GM23338 (cell line): ENCODE measurements around the gene NTNG2. TPM values are rescaled to one million over a fixed set of nuclear protein-coding genes. Genes with fewer than 3 reads are reported as not detected.
A peak's percentile ranks its signal among the peaks of the same experiment; 100 is the strongest.

Source experiments
- ATAC-seq: fragments of 200-7000 bp; cut with Tn5 transposase; 3 replicates; pipeline ENCODE4 v1.9.1; 2020
- DNase-seq: peaks from one replicate; pipeline ENCODE4 v3.0.0-alpha.2; 2015; ENCODE audit warnings: low spot score
- H2AFZ ChIP-seq: fragments of 200-600 bp; sonication (generic); 2 replicates; pipeline ENCODE4 v1.8.0; 2016; ENCODE audit warnings: antibody characterized with exemption, mild to moderate bottlenecking, moderate library complexity
- H3F3A ChIP-seq: fragments of 200-600 bp; sonication (generic); replicated peaks from 2 replicates; pipeline ENCODE4 v1.8.0; 2017; ENCODE audit warnings: antibody characterized with exemption, mixed run types, low read depth
- H3K27ac ChIP-seq: fragments of 200-600 bp; sonication (generic); 2 replicates; pipeline ENCODE4 v1.6.1; 2016; ENCODE audit warnings: low read depth
- H3K27me3 ChIP-seq: fragments of 200-600 bp; sonication (generic); 2 replicates; pipeline ENCODE4 v1.8.0; 2016; ENCODE audit warnings: mild to moderate bottlenecking, mixed run types, moderate library complexity; ENCODE audit not compliant: insufficient read depth
- H3K36me3 ChIP-seq: fragments of 200-600 bp; sonication (generic); 2 replicates; pipeline ENCODE4 v1.8.0; 2016; ENCODE audit warnings: mild to moderate bottlenecking; ENCODE audit not compliant: insufficient read depth
- H3K4me1 ChIP-seq: fragments of 200-600 bp; sonication (generic); 2 replicates; pipeline ENCODE4 v1.8.0; 2016; ENCODE audit warnings: mild to moderate bottlenecking, moderate library complexity; ENCODE audit not compliant: insufficient read depth
- H3K4me2 ChIP-seq: fragments of 200-600 bp; sonication (generic); 2 replicates; pipeline ENCODE4 v1.7.1; 2017; ENCODE audit warnings: mixed run types
- H3K4me3 ChIP-seq: fragments of 200-600 bp; sonication (generic); 2 replicates; pipeline ENCODE4 v1.6.1; 2016; ENCODE audit warnings: mixed run types
- H3K79me2 ChIP-seq: fragments of 200-600 bp; sonication (generic); replicated peaks from 2 replicates; pipeline ENCODE4 v1.8.0; 2017; ENCODE audit warnings: mild to moderate bottlenecking; ENCODE audit not compliant: insufficient read depth
- H3K9me2 ChIP-seq: fragments of 200-600 bp; sonication (generic); 2 replicates; pipeline ENCODE4 v1.8.0; 2017; ENCODE audit not compliant: insufficient read depth
- H4K20me1 ChIP-seq: fragments of 200-600 bp; sonication (generic); replicated peaks from 2 replicates; pipeline ENCODE4 v1.8.0; 2017; ENCODE audit warnings: mild to moderate bottlenecking; ENCODE audit not compliant: insufficient read depth
- H3K27ac Mint-ChIP-seq: 2 replicates; pipeline ENCODE4 v1.8.0; 2020; ENCODE audit warnings: inconsistent platforms, mild to moderate bottlenecking, moderate library complexity, mixed read lengths
- H3K27me3 Mint-ChIP-seq: 3 replicates; pipeline ENCODE4 v1.8.0; 2022; ENCODE audit warnings: low read depth, mild to moderate bottlenecking, moderate library complexity, mixed read lengths, inconsistent platforms; ENCODE audit not compliant: insufficient read depth, poor library complexity
- H3K36me3 Mint-ChIP-seq: 3 replicates; pipeline ENCODE4 v1.8.0; 2021; ENCODE audit warnings: low read depth, mild to moderate bottlenecking, inconsistent platforms, moderate library complexity, mixed read lengths
- H3K4me1 Mint-ChIP-seq: 3 replicates; pipeline ENCODE4 v1.8.0; 2020; ENCODE audit warnings: mild to moderate bottlenecking, inconsistent platforms, mixed read lengths
- H3K4me3 Mint-ChIP-seq: 3 replicates; pipeline ENCODE4 v1.8.0; 2021; ENCODE audit warnings: moderate library complexity, mild to moderate bottlenecking, inconsistent platforms, mixed read lengths
- H3K9me3 Mint-ChIP-seq: 3 replicates; pipeline ENCODE4 v1.8.0; 2020; ENCODE audit warnings: moderate library complexity, mild to moderate bottlenecking, inconsistent platforms, mixed read lengths
- EZH2 ChIP-seq: fragments of 200-600 bp; sonication (generic); IDR thresholded peaks from one replicate; pipeline ENCODE4 v1.8.0; 2017; ENCODE audit warnings: antibody characterized with exemption, mild to moderate bottlenecking, low read depth; ENCODE audit not compliant: unreplicated experiment
- EZH2phosphoT487 ChIP-seq: fragments of 200-600 bp; sonication (generic); IDR thresholded peaks from one replicate; pipeline ENCODE4 v1.8.1; 2018; ENCODE audit warnings: antibody characterized with exemption; ENCODE audit not compliant: unreplicated experiment
- JUNB ChIP-seq: IDR thresholded peaks from one replicate; pipeline ENCODE4 v1.6.1; 2016; ENCODE audit warnings: antibody characterized with exemption; ENCODE audit not compliant: unreplicated experiment
- POLR2AphosphoS5 ChIP-seq: IDR thresholded peaks from 2 replicates; pipeline ENCODE4 v1.6.1; 2016; ENCODE audit warnings: antibody characterized with exemption, low read depth
- STAT1 ChIP-seq: IDR thresholded peaks from one replicate; pipeline ENCODE4 v1.6.1; 2016; ENCODE audit warnings: antibody characterized with exemption; ENCODE audit not compliant: unreplicated experiment
- ZNF114 ChIP-seq: fragments of 250-450 bp; sonication (Bioruptor Pico); IDR thresholded peaks from 2 replicates; pipeline ENCODE4 v1.5.0; 2020; ENCODE audit warnings: mild to moderate bottlenecking, moderate library complexity
- polyA plus RNA-seq: library from polyadenylated mRNA; unstranded; fragments of >200 nt; fragmentation: Nextera tagmentation; extraction: Ambion mirVana; gene quantifications from 2 replicates; pipeline ENCODE4 v1.2.1, GENCODE V29; 2016
- total RNA-seq: library from RNA; depleted of rRNA; stranded (reverse); fragments of >200 nt; shearing (Covaris generic); gene quantifications from 2 replicates; pipeline ENCODE4 v1.2.3, GENCODE V29; 2014
- TF ChIP-seq, protein P1 (sequence below), 2 experiments: fragments of 200-600 bp in 1 of 2; sonication (generic) in 1 of 2; conservative IDR thresholded peaks; 2 replicates each; pipeline versions ENCODE4 v1.5.1 to v1.6.1; 2016 to 2017; ENCODE audit warnings: antibody characterized with exemption in 2 of 2, low read depth in 2 of 2, mild to moderate bottlenecking in 2 of 2, moderate library complexity in 1 of 2
- TF ChIP-seq, protein P2 (sequence below): fragments of 250-450 bp; sonication (Bioruptor Pico); IDR thresholded peaks from 2 replicates; pipeline ENCODE4 v1.5.0; 2020; ENCODE audit warnings: mild to moderate bottlenecking, moderate library complexity
- TF ChIP-seq, protein P3 (sequence below): IDR thresholded peaks from one replicate; pipeline ENCODE4 v1.6.1; 2018; ENCODE audit warnings: antibody characterized with exemption; ENCODE audit not compliant: unreplicated experiment

NTNG2 gene
- total and polyA plus RNA-seq, 2 experiments from 2014 or later = 0.99 to 1.7 TPM

GRCh38 chr9:132162764-132163456 is 1.1 kb downstream of the NTNG2 start:
- H3K36me3 ChIP-seq = no peaks in the 10 kb centered on the region
- TF ChIP-seq ZNF114 (CRISPR knock-in tag) (no peak), EZH2 (peak; percentile 59)
- no peaks in the 10 kb centered on the region for H3K79me2 ChIP-seq
- Mint-ChIP-seq H3K27ac (no peak overlapping the region), H3K9me3 (peaks cover 2% of the 10 kb centered on the region; the same call in 2 of the 3 replicates), H3K27me3 (peaks cover 61% of the 10 kb centered on the region), H3K4me1 (peaks cover 20% of the 10 kb centered on the region), H3K4me3 (peak overlapping the region; percentile 90), H3K36me3 (peaks cover 3% of the 10 kb centered on the region; the same call in 1 of the 3 replicates)
- peaks cover 77% of the 10 kb centered on the region for H3K27me3 ChIP-seq
- H3K9me2 ChIP-seq = no peaks in the 10 kb centered on the region
- H3K27ac ChIP-seq = no peak overlapping the region
- ATAC-seq (peak; percentile 8), DNase-seq (peak; percentile 39)
- H3K4me2 ChIP-seq = peak overlapping the region; percentile 89
- no peaks in the 10 kb centered on the region; the same call in 1 of the 2 replicates for H4K20me1 ChIP-seq
- peak overlapping the region; percentile 73 for H3K4me3 ChIP-seq
- H3K4me1 ChIP-seq = peaks cover 10% of the 10 kb centered on the region
- H2AFZ ChIP-seq = peak overlapping the region; percentile 87
- no peaks in the 10 kb centered on the region for H3F3A ChIP-seq

DNA sequence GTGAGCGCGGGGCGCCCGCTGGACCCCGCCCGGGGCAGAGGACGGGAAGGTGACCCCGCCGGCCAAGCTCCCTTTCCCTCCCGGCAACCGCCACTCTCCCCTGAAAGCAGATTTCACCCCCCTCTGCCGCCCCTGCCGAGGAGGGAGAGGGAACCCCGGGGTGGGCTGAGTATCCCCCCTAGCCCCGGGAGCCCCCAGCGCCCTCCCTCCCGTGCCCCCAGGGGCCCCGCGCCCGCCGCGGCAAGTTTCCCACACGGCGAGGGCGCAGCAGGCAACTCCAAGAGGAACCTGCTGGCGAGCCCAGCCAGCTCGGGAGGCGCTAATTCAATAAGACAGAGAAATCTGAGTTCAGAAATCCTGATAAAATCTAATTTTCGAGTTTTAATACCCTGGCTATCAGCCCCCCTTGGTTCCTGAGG is 1.6 kb downstream of the NTNG2 start:
- no peaks in the 10 kb centered on the region for H3F3A ChIP-seq
- no peaks in the 10 kb centered on the region for H3K36me3 ChIP-seq
- no peaks in the 10 kb centered on the region; the same call in 1 of the 2 replicates for H4K20me1 ChIP-seq
- ATAC-seq = peak; percentile 2; the same call in 2 of the 3 replicates
- Mint-ChIP-seq H3K9me3 (peaks cover 2% of the 10 kb centered on the region; the same call in 2 of the 3 replicates), H3K4me3 (peak overlapping the region; percentile 66), H3K27ac (no peak overlapping the region), H3K27me3 (peaks cover 62% of the 10 kb centered on the region), H3K4me1 (peaks cover 20% of the 10 kb centered on the region), H3K36me3 (peaks cover 3% of the 10 kb centered on the region; the same call in 1 of the 3 replicates)
- peak overlapping the region; percentile 73 for H3K4me3 ChIP-seq
- H3K4me2 ChIP-seq = peak overlapping the region; percentile 89
- H3K9me2 ChIP-seq = no peaks in the 10 kb centered on the region
- peaks cover 10% of the 10 kb centered on the region for H3K4me1 ChIP-seq
- H3K79me2 ChIP-seq = no peaks in the 10 kb centered on the region
- H2AFZ ChIP-seq = peak overlapping the region; percentile 87
- DNase-seq = peak; percentile 54
- peaks cover 77% of the 10 kb centered on the region for H3K27me3 ChIP-seq
- H3K27ac ChIP-seq = no peak overlapping the region
- TF ChIP-seq, protein P1, sequence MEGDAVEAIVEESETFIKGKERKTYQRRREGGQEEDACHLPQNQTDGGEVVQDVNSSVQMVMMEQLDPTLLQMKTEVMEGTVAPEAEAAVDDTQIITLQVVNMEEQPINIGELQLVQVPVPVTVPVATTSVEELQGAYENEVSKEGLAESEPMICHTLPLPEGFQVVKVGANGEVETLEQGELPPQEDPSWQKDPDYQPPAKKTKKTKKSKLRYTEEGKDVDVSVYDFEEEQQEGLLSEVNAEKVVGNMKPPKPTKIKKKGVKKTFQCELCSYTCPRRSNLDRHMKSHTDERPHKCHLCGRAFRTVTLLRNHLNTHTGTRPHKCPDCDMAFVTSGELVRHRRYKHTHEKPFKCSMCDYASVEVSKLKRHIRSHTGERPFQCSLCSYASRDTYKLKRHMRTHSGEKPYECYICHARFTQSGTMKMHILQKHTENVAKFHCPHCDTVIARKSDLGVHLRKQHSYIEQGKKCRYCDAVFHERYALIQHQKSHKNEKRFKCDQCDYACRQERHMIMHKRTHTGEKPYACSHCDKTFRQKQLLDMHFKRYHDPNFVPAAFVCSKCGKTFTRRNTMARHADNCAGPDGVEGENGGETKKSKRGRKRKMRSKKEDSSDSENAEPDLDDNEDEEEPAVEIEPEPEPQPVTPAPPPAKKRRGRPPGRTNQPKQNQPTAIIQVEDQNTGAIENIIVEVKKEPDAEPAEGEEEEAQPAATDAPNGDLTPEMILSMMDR (conservative IDR thresholded peaks at IDR 0.05; ENCODE audit: low read depth in 2 of 2) = no peak
- TF ChIP-seq JUNB (no peak), EZH2phosphoT487 (no peak), ZNF114 (CRISPR knock-in tag) (no peak), POLR2AphosphoS5 (no peak), EZH2 (no peak), STAT1 (no peak)
- TF ChIP-seq, protein P2, sequence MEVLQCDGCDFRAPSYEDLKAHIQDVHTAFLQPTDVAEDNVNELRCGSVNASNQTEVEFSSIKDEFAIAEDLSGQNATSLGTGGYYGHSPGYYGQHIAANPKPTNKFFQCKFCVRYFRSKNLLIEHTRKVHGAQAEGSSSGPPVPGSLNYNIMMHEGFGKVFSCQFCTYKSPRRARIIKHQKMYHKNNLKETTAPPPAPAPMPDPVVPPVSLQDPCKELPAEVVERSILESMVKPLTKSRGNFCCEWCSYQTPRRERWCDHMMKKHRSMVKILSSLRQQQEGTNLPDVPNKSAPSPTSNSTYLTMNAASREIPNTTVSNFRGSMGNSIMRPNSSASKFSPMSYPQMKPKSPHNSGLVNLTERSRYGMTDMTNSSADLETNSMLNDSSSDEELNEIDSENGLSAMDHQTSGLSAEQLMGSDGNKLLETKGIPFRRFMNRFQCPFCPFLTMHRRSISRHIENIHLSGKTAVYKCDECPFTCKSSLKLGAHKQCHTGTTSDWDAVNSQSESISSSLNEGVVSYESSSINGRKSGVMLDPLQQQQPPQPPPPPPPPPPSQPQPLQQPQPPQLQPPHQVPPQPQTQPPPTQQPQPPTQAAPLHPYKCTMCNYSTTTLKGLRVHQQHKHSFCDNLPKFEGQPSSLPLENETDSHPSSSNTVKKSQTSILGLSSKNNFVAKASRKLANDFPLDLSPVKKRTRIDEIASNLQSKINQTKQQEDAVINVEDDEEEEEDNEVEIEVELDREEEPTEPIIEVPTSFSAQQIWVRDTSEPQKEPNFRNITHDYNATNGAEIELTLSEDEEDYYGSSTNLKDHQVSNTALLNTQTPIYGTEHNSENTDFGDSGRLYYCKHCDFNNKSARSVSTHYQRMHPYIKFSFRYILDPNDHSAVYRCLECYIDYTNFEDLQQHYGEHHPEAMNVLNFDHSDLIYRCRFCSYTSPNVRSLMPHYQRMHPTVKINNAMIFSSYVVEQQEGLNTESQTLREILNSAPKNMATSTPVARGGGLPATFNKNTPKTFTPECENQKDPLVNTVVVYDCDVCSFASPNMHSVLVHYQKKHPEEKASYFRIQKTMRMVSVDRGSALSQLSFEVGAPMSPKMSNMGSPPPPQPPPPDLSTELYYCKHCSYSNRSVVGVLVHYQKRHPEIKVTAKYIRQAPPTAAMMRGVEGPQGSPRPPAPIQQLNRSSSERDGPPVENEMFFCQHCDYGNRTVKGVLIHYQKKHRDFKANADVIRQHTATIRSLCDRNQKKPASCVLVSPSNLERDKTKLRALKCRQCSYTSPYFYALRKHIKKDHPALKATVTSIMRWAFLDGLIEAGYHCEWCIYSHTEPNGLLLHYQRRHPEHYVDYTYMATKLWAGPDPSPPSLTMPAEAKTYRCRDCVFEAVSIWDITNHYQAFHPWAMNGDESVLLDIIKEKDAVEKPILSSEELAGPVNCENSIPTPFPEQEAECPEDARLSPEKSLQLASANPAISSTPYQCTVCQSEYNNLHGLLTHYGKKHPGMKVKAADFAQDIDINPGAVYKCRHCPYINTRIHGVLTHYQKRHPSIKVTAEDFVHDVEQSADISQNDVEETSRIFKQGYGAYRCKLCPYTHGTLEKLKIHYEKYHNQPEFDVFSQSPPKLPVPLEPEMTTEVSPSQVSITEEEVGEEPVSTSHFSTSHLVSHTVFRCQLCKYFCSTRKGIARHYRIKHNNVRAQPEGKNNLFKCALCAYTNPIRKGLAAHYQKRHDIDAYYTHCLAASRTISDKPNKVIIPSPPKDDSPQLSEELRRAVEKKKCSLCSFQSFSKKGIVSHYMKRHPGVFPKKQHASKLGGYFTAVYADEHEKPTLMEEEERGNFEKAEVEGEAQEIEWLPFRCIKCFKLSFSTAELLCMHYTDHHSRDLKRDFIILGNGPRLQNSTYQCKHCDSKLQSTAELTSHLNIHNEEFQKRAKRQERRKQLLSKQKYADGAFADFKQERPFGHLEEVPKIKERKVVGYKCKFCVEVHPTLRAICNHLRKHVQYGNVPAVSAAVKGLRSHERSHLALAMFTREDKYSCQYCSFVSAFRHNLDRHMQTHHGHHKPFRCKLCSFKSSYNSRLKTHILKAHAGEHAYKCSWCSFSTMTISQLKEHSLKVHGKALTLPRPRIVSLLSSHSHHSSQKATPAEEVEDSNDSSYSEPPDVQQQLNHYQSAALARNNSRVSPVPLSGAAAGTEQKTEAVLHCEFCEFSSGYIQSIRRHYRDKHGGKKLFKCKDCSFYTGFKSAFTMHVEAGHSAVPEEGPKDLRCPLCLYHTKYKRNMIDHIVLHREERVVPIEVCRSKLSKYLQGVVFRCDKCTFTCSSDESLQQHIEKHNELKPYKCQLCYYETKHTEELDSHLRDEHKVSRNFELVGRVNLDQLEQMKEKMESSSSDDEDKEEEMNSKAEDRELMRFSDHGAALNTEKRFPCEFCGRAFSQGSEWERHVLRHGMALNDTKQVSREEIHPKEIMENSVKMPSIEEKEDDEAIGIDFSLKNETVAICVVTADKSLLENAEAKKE (CRISPR knock-in tag) = no peak
- TF ChIP-seq, protein P3, sequence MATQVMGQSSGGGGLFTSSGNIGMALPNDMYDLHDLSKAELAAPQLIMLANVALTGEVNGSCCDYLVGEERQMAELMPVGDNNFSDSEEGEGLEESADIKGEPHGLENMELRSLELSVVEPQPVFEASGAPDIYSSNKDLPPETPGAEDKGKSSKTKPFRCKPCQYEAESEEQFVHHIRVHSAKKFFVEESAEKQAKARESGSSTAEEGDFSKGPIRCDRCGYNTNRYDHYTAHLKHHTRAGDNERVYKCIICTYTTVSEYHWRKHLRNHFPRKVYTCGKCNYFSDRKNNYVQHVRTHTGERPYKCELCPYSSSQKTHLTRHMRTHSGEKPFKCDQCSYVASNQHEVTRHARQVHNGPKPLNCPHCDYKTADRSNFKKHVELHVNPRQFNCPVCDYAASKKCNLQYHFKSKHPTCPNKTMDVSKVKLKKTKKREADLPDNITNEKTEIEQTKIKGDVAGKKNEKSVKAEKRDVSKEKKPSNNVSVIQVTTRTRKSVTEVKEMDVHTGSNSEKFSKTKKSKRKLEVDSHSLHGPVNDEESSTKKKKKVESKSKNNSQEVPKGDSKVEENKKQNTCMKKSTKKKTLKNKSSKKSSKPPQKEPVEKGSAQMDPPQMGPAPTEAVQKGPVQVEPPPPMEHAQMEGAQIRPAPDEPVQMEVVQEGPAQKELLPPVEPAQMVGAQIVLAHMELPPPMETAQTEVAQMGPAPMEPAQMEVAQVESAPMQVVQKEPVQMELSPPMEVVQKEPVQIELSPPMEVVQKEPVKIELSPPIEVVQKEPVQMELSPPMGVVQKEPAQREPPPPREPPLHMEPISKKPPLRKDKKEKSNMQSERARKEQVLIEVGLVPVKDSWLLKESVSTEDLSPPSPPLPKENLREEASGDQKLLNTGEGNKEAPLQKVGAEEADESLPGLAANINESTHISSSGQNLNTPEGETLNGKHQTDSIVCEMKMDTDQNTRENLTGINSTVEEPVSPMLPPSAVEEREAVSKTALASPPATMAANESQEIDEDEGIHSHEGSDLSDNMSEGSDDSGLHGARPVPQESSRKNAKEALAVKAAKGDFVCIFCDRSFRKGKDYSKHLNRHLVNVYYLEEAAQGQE = no peak
